SK-N-SH treated with all-trans-retinoic acid at 6 μM for 48 hours (cell line): ENCODE results near the gene ZFHX3.

Experiments used
- ATAC-seq: fragments of 200-7000 bp; cut with Tn5 transposase; 3 replicates; pipeline ENCODE4 v1.9.1; 2020; ENCODE audit warnings: mild to moderate bottlenecking, moderate library complexity
- ARNTL ChIP-seq: fragments of 450-650 bp; formaldehyde crosslinking; IDR thresholded peaks from 2 replicates; pipeline ENCODE4 v1.5.0; 2020; ENCODE audit warnings: low read depth, mild to moderate bottlenecking, moderate library complexity, borderline replicate concordance
- BACH2 ChIP-seq: fragments of 250-450 bp; sonication (Bioruptor Pico); IDR thresholded peaks from 2 replicates; pipeline ENCODE4 v1.9.0; 2021; ENCODE audit warnings: mild to moderate bottlenecking, borderline replicate concordance
- CREB5 ChIP-seq: fragments of 250-450 bp; sonication (Bioruptor Pico); IDR thresholded peaks from 2 replicates; pipeline ENCODE4 v1.5.1; 2020; ENCODE audit warnings: low read depth, mild to moderate bottlenecking, moderate library complexity
- CSDC2 ChIP-seq: fragments of 250-450 bp; sonication (Bioruptor Pico); IDR thresholded peaks from 2 replicates; pipeline ENCODE4 v1.5.0; 2020; ENCODE audit warnings: mild to moderate bottlenecking, moderate library complexity
- CSRNP3 ChIP-seq: fragments of 250-450 bp; sonication (Bioruptor Pico); IDR thresholded peaks from 2 replicates; pipeline ENCODE4 v1.5.1; 2021; ENCODE audit warnings: mild to moderate bottlenecking, moderate library complexity
- ESRRG ChIP-seq: fragments of 250-450 bp; sonication (Bioruptor Pico); IDR thresholded peaks from 2 replicates; pipeline ENCODE4 v1.6.1; 2021; ENCODE audit warnings: mild to moderate bottlenecking
- GLIS3 ChIP-seq: fragments of 250-450 bp; sonication (Bioruptor Pico); IDR thresholded peaks from 2 replicates; pipeline ENCODE4 v1.5.0; 2020; ENCODE audit warnings: mild to moderate bottlenecking, moderate library complexity
- ISL1 ChIP-seq: fragments of 250-450 bp; sonication (Bioruptor Pico); IDR thresholded peaks from 2 replicates; pipeline ENCODE4 v2.1.2; 2022; ENCODE audit warnings: mild to moderate bottlenecking, moderate library complexity
- OSR1 ChIP-seq: fragments of 250-450 bp; sonication (Bioruptor Pico); IDR thresholded peaks from 2 replicates; pipeline ENCODE4 v1.8.0; 2022; ENCODE audit warnings: moderate library complexity, mild to moderate bottlenecking, inconsistent platforms
- POU6F1 ChIP-seq: fragments of 250-450 bp; sonication (Bioruptor Pico); IDR thresholded peaks from 2 replicates; pipeline ENCODE4 v1.8.0; 2021; ENCODE audit warnings: low read depth, mild to moderate bottlenecking, moderate library complexity, borderline replicate concordance
- PPARA ChIP-seq: fragments of 250-450 bp; sonication (Bioruptor Pico); IDR thresholded peaks from 2 replicates; pipeline ENCODE4 v1.5.0; 2020; ENCODE audit warnings: mild to moderate bottlenecking, borderline replicate concordance
- RARB ChIP-seq: fragments of 250-450 bp; sonication (Bioruptor Pico); IDR thresholded peaks from 2 replicates; pipeline ENCODE4 v1.8.0; 2021; ENCODE audit warnings: mild to moderate bottlenecking, moderate library complexity
- SNAI2 ChIP-seq: fragments of 250-450 bp; sonication (Bioruptor Pico); IDR thresholded peaks from 2 replicates; pipeline ENCODE4 v1.5.0; 2020; ENCODE audit warnings: mild to moderate bottlenecking, moderate library complexity
- TCF4 ChIP-seq: fragments of 250-450 bp; sonication (Bioruptor Pico); IDR thresholded peaks from 2 replicates; pipeline ENCODE4 v1.8.0; 2021; ENCODE audit warnings: mild to moderate bottlenecking, moderate library complexity, borderline replicate concordance
- TOX ChIP-seq: fragments of 250-450 bp; sonication (Bioruptor Pico); IDR thresholded peaks from 2 replicates; pipeline ENCODE4 v1.8.0; 2021; ENCODE audit warnings: mild to moderate bottlenecking, moderate library complexity, borderline replicate concordance
- TSHZ2 ChIP-seq: fragments of 250-450 bp; sonication (Bioruptor Pico); IDR thresholded peaks from 2 replicates; pipeline ENCODE4 v1.5.0; 2020; ENCODE audit warnings: mild to moderate bottlenecking, moderate library complexity
- ZC3H10 ChIP-seq: fragments of 250-450 bp; sonication (Bioruptor Pico); IDR thresholded peaks from 2 replicates; pipeline ENCODE4 v1.5.1; 2021; ENCODE audit warnings: mild to moderate bottlenecking, moderate library complexity
- ZFP3 ChIP-seq: fragments of 250-450 bp; sonication (Bioruptor Pico); IDR thresholded peaks from 2 replicates; pipeline ENCODE4 v1.5.0; 2020; ENCODE audit warnings: mild to moderate bottlenecking, moderate library complexity
- ZFP30 ChIP-seq: fragments of 450-650 bp; formaldehyde crosslinking; IDR thresholded peaks from 2 replicates; pipeline ENCODE4 v1.5.0; 2022; ENCODE audit warnings: mild to moderate bottlenecking, moderate library complexity
- ZNF565 ChIP-seq: fragments of 450-650 bp; formaldehyde crosslinking; conservative IDR thresholded peaks from 2 replicates; pipeline ENCODE4 v1.5.0; 2020; ENCODE audit warnings: low read depth, mild to moderate bottlenecking, moderate library complexity
- ZNF70 ChIP-seq: fragments of 450-650 bp; formaldehyde crosslinking; IDR thresholded peaks from 2 replicates; pipeline ENCODE4 v1.5.0; 2020; ENCODE audit warnings: mild to moderate bottlenecking, moderate library complexity

ZFHX3 gene

GRCh38 chr16:72797621-72798020 lies 250.3 kb downstream of the ZFHX3 start:
- TF ChIP-seq ESRRG (CRISPR knock-in tag) (no peak), GLIS3 (CRISPR knock-in tag) (no peak), ZFP30 (CRISPR knock-in tag) (no peak), SNAI2 (CRISPR knock-in tag) (no peak), TCF4 (CRISPR knock-in tag) (no peak), TOX (CRISPR knock-in tag) (no peak)
- no peak for ATAC-seq

GRCh38 chr16:72796222-72796621 lies 251.7 kb downstream of the ZFHX3 start:
- no peak for ATAC-seq
- TF ChIP-seq OSR1 (CRISPR knock-in tag) (no peak), CSDC2 (CRISPR knock-in tag) (no peak), ZC3H10 (CRISPR knock-in tag) (no peak), CREB5 (CRISPR knock-in tag) (no peak), RARB (CRISPR knock-in tag) (no peak), ZNF70 (CRISPR knock-in tag) (no peak), POU6F1 (CRISPR knock-in tag) (no peak), ZFP30 (CRISPR knock-in tag) (no peak), SNAI2 (CRISPR knock-in tag) (no peak), ISL1 (no peak), CSRNP3 (no peak), ARNTL (CRISPR knock-in tag) (no peak), GLIS3 (CRISPR knock-in tag) (no peak), BACH2 (CRISPR knock-in tag) (no peak), ZNF565 (CRISPR knock-in tag) (no peak), ESRRG (CRISPR knock-in tag) (no peak), TSHZ2 (no peak), TCF4 (CRISPR knock-in tag) (no peak), PPARA (CRISPR knock-in tag) (no peak)

- ATAC-seq: no peak
- no peak for TF ChIP-seq ZNF565 (CRISPR knock-in tag)
- TF ChIP-seq GLIS3 (CRISPR knock-in tag): no peak
- TF ChIP-seq CSRNP3: no peak
- TF ChIP-seq ZFP30 (CRISPR knock-in tag): no peak
- TF ChIP-seq ZFP3 (CRISPR knock-in tag): no peak
- no peak for TF ChIP-seq TCF4 (CRISPR knock-in tag)
- no peak for TF ChIP-seq TSHZ2
- TF ChIP-seq SNAI2 (CRISPR knock-in tag): no peak
- no peak for TF ChIP-seq TOX (CRISPR knock-in tag)
- no peak for TF ChIP-seq BACH2 (CRISPR knock-in tag)
- no peak for TF ChIP-seq RARB (CRISPR knock-in tag)
- no peak for TF ChIP-seq POU6F1 (CRISPR knock-in tag)
- no peak for TF ChIP-seq ESRRG (CRISPR knock-in tag)
Measured at GRCh38 chr16:72794986-72795385, 252.9 kb downstream of the ZFHX3 start.
